Stomach smooth muscle (tissue), 2 donors: Measurements from ENCODE around the gene CCDC116.
"Not testable (repeated sequence)": the region's sequence is repeated elsewhere in the genome, so short reads cannot be mapped to it uniquely, and the experiment has no call there.

Experiments
- H3K27ac ChIP-seq: one replicate; pipeline ENCODE4 v1.7.0; 2013; ENCODE audit warnings: mild to moderate bottlenecking, low read length, inconsistent platforms
- H3K27me3 ChIP-seq, 2 donors: one replicate each; pipeline ENCODE4 v1.7.0; 2013; ENCODE audit warnings: low read length in 2 of 2; ENCODE audit not compliant: insufficient read depth in 2 of 2, control insufficient read depth in 1 of 2
- H3K36me3 ChIP-seq, 2 donors: one replicate each; pipeline ENCODE4 v1.7.0; 2013; ENCODE audit warnings: low read length in 2 of 2; ENCODE audit not compliant: control insufficient read depth in 2 of 2, insufficient read depth in 2 of 2
- H3K4me1 ChIP-seq: one replicate; pipeline ENCODE4 v1.7.0; 2013; ENCODE audit warnings: low read length; ENCODE audit not compliant: control insufficient read depth, insufficient read depth
- H3K4me3 ChIP-seq, 2 donors: one replicate each; pipeline ENCODE4 v1.7.0; 2013; ENCODE audit warnings: low read length in 2 of 2
- H3K9ac ChIP-seq, 2 donors: one replicate each; pipeline ENCODE4 v1.7.0; 2013; ENCODE audit warnings: low read length in 2 of 2, mild to moderate bottlenecking in 1 of 2
- H3K9me3 ChIP-seq, 2 donors: one replicate each; pipeline ENCODE4 v1.7.0; 2013; ENCODE audit warnings: low read length in 2 of 2; ENCODE audit not compliant: control insufficient read depth in 2 of 2
- donor health status: healthy.
- donor health status: Pancreatic carcinoma.

The CCDC116 gene

DNA sequence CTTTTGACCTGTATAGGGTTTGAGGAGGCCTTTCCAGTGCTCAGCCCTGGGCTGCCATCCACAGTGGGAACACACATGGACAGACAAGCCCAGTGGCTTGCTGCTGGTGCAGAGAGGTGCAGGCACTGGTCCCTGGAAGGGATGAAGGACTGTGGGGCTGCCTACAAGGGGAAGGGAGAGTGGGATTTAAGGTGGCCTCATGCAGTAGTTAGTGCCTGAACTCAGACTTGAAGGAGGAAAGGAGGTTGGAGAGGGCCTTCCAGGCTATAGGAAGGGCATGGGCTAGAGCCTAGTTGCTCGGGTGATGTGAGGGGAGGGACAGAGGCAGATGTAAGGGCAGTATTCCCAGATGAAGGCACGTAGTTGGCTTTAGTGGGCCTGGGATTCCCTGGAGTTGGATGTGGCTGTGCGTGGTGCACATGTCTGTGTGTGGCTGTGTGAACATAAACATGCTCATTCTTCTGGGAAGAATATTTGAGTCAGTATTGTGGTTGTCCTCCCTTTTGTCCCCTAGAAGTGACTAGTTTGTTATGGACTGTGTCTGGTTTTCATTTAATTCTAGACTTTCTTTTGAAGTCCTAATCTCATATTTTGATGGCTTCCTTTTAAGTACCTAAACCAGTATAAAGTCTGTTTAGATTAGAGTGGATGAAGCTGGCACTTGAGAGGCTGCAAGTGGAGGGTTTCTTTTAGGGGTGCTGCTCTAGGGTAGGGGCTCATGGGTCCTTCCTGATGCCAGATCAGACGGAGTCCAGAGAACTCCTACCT, 21.2 kb upstream of the CCDC116 start:
- Histone ChIP-seq H3K27ac (no peak overlapping the region), H3K4me1 (peaks cover 7% of the 10 kb centered on the region), H3K36me3 (peaks cover 15 to 25% of the 10 kb centered on the region in 2 donors), H3K27me3 (no peaks in the 10 kb centered on the region), H3K9me3 (no peaks in the 10 kb centered on the region), H3K9ac (no peak overlapping the region), H3K4me3 (no peak overlapping the region)

DNA sequence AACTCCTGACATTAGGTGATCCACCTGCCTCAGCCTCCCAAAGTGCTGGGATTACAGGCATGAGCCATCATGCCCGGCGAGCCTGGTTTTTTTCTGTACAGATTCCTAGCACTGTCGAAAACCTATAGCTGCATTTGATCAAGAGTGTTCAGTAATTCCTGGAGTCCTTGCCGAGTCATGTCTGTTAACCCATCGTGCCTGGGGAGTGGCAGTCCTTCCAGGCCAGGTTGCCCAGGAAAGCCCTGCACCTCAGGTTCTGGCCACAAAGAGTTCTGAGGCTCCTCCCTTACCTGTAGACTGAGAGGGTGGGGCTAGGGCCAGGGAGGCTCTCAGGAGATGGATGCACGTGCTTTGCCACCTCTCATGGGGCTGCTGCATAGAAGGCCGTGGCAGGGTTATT, 19.7 kb upstream of the CCDC116 start:
- Histone ChIP-seq H3K9ac (no peak overlapping the region), H3K27me3 (no peaks in the 10 kb centered on the region), H3K27ac (no peak overlapping the region), H3K4me3 (no peak overlapping the region), H3K36me3 (peaks cover 15 to 25% of the 10 kb centered on the region in 2 donors), H3K4me1 (no peaks in the 10 kb centered on the region), H3K9me3 (no peaks in the 10 kb centered on the region)

DNA sequence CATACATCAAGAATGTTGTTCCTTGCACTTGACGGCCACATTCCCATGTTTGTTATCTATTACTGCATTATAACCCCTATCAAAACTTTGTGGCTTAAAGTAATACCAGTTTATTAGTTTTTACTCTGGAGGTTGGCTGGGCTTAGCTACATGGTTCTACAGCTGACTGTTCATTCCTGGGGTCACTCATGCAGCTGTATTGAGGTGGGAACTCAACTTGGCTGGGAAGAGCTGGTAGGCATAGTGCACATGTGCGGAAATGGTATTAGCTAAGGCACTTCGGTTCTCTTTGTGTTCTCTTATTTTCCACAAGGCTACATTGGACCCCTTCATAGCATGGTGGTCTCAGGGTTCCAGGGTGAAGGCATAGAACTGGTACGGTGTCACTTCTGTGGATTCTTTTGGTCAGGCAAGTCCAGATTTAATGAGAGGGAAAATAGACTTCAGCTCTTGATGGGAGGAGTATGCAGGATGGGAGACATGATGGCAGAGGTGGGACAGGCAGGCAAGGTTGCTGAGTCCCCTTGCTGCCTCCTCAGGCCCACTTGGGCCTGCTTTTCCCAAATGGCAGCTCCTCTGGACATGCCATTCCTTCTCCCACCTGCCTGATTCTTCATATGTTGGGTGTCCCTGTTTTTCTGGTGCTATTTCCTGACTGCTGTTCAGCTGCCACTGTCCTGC, 18.9 kb upstream of the CCDC116 start:
- no peak overlapping the region for H3K9ac ChIP-seq
- H3K27me3 ChIP-seq = no peaks in the 10 kb centered on the region
- no peak overlapping the region for H3K4me3 ChIP-seq
- no peak overlapping the region for H3K27ac ChIP-seq
- H3K9me3 ChIP-seq = no peaks in the 10 kb centered on the region
- no peaks in the 10 kb centered on the region for H3K4me1 ChIP-seq
- peaks cover 15 to 25% of the 10 kb centered on the region in 2 donors for H3K36me3 ChIP-seq

DNA sequence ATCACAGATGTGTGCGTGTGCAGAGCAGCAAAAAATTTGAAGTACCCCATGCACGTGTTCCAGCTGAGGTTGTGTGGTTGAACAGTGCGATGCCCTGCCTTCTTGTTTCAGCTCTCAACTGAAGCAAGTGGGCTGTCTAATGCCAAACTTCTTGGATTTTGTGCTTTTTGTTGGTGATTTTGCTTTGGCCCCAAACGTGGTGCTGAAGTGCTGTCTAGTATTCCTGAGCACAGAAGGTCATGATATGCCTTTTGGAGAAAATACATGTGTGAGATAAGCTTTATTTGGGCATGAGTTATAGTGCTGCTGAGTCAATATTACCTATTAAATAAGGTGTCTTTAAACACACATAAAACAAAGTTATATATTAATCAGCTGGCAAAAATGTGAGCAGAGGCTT, 16.8 kb upstream of the CCDC116 start:
- Histone ChIP-seq H3K27ac (no peak overlapping the region), H3K36me3 (peaks cover 12 to 23% of the 10 kb centered on the region in 2 donors), H3K4me3 (no peak overlapping the region), H3K9me3 (no peaks in the 10 kb centered on the region), H3K27me3 (no peaks in the 10 kb centered on the region), H3K4me1 (no peaks in the 10 kb centered on the region), H3K9ac (no peak overlapping the region)

DNA sequence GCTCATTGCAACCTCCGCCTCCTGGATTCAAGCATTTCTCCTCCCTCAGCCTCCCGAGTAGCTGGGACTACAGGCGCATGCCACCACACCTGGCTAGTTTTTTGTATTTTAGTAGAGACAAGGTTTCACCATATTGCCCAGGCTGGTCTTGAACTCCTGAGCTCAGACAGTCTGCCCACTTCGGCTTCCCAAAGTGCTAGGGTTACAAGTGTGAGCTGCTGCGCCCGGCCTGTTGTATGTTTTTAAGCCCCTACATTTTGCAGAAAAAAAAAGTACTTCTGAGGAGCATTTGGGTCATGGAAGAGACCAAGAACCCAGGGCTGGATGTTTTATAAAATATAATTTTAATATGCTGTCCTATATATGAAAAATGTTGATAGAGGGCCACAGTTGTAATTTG, 15.2 kb upstream of the CCDC116 start:
- H3K9me3 ChIP-seq, H3K27me3 ChIP-seq: not testable (repeated sequence)

DNA sequence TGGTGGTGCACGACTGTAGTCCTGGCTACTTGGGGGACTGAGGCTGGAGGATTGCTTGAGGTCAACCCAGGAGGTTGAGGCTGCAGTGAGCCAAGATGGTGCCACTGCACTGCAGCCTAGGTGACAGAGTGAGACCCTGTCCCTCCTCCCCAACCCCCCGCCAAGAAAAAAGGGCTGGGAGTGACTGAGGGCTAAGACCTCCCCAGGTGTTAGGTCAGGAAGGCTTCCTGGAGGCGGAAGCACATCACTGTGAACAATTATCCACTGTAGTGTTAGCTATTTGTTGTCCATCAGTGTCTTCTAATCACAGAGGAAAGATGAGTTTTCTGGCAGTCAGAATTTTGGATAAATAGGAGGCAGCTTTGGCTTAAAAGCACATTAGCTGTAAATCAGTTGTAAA, 11.5 kb upstream of the CCDC116 start:
- Histone ChIP-seq H3K9me3 (no peaks in the 10 kb centered on the region), H3K4me3 (no peak overlapping the region), H3K9ac (no peak overlapping the region), H3K27ac (no peak overlapping the region), H3K27me3 (no peaks in the 10 kb centered on the region), H3K36me3 (peaks cover 3 to 6% of the 10 kb centered on the region in 2 donors), H3K4me1 (peaks cover 24% of the 10 kb centered on the region)

More for the DNA sequence above, 15.2 kb upstream of the CCDC116 start:
- not testable (repeated sequence) for H3K9ac ChIP-seq, H3K4me3 ChIP-seq, H3K4me1 ChIP-seq, H3K27ac ChIP-seq
- peaks cover 6 to 11% of the 10 kb centered on the region in 2 donors for H3K36me3 ChIP-seq

DNA sequence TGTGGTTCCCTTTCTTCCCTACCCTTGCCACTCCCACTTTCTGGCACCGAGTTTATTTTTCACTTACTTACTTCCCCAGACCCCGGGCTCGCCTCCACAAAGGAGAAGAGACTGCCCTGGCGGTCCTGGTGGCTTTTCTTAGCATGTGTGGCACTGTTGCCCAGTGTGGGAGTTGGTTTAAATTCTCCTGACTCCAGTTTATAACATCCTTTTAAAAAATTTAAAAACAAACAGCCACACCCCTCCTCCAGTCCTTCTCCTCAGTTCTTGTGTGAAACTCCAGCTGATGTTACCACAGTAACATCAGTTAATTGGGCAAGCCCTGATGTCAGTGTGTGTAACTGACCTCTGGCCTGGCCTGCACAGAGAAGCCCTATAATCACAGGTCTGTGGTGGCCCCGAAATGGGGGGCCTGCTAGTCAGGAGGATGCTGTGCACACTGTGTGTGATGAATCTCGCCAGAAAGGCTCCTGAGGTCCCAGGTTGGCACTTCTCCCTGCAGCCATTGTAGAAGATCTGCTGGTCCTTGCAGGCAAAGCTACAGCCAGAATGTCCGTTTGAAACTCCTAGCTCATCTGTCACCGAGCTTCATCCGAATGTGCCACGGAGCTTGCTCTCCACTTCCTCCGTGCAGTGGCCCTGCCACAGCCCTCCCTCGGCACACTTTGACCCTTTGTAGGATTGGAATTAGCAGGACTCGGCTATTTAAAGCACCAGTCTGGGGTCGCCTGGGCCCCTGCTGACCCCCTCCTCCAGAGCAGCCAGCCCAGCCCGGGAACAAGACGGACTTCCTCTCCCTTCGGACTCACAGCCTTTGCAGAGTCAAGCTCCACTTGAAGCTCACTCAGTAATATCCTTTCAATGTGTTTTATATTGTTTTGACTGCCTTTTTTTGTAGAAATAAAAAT, 10.3 kb upstream of the CCDC116 start:
- Histone ChIP-seq H3K4me3 (no peak overlapping the region), H3K9ac (no peak overlapping the region), H3K27ac (no peak overlapping the region), H3K36me3 (peaks cover 3 to 6% of the 10 kb centered on the region in 2 donors), H3K9me3 (no peaks in the 10 kb centered on the region), H3K4me1 (peaks cover 24% of the 10 kb centered on the region), H3K27me3 (no peaks in the 10 kb centered on the region)

DNA sequence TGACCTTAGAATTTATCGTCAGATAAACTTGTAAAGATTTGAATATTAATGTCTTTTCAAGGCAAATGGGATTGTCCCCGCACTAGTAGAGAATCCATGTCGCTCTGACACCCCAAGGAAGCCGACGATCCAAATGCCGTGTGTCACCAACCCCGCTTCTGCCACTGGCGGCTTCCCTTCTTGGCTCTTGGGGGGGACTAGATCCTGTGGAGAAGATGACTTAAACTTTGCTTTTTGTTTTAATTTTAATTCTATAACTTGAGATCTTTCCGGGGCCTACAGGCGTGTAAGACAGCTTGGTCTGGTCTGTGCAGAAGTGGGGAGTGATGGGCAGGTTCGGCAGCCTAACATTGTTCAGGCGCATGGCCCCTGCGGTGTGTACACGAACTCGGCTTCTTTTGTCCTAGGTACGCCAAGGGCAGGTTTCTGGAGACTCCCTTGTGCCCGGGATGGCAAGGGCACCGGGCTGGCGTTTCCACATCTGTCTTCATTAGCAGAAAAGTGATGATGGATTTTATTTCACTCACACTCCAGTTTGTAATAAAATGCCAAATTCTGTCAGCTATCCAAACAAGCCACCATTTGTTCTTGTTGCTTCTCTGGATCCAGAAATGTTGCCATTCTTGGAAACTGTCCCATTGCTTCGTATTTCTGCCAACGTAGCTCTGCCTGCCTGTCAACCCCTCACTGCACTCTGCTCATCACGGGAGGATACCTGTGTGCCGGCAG, 9.5 kb upstream of the CCDC116 start:
- no peaks in the 10 kb centered on the region for H3K9me3 ChIP-seq
- H3K9ac ChIP-seq = no peak overlapping the region
- no peaks in the 10 kb centered on the region for H3K27me3 ChIP-seq
- H3K36me3 ChIP-seq = peaks cover 3 to 6% of the 10 kb centered on the region in 2 donors
- peak overlapping the region; percentile 41 for H3K27ac ChIP-seq
- no peak overlapping the region for H3K4me3 ChIP-seq
- peaks cover 24% of the 10 kb centered on the region for H3K4me1 ChIP-seq

DNA sequence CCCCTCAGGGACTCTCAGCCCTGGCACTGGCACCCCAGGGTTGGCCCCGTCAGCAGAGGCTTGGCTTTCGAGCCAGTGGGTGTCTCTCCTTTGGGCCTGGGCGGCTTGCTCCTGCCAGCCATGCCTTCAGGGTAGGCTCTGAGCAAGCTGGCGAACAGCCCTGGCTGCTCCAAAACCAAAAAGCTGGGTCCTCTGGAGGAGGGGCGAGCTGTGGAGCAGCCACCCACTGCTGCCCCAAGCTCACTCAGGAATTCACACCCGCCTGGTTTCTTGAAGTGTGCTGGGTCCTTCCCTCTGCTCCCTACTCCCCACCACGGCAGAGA, 9.0 kb upstream of the CCDC116 start:
- Histone ChIP-seq H3K27me3 (no peaks in the 10 kb centered on the region), H3K9ac (no peak overlapping the region), H3K36me3 (peaks cover 3 to 6% of the 10 kb centered on the region in 2 donors), H3K4me1 (peaks cover 24% of the 10 kb centered on the region), H3K9me3 (no peaks in the 10 kb centered on the region), H3K4me3 (no peak overlapping the region), H3K27ac (peak overlapping the region; percentile 41)
